HFF-Myc (cell line): Measurements from ENCODE around the gene TAF10.

ENCODE experiments used
- DNase-seq: peaks from one replicate; pipeline ENCODE4 v3.0.0-alpha.2; 2011; ENCODE audit warnings: low read depth; ENCODE audit errors: extremely low read depth
- H3K4me3 ChIP-seq: replicated peaks from 2 replicates; pipeline ENCODE4 v1.5.1; 2011; ENCODE audit warnings: low read depth, mild to moderate bottlenecking, control low read depth, low read length
- CTCF ChIP-seq: IDR thresholded peaks from 2 replicates; pipeline ENCODE4 v1.5.1; 2012; ENCODE audit warnings: mild to moderate bottlenecking, low read depth, low read length, control low read depth; ENCODE audit errors: missing control alignments

TAF10 gene

GRCh38 chr11:6583584-6583983 lies 28.4 kb downstream of the TAF10 start:
- no peak for TF ChIP-seq CTCF
- no peak overlapping the region for H3K4me3 ChIP-seq
- DNase-seq, result no peak

- H3K4me3 ChIP-seq, result no peak overlapping the region
- no peak for DNase-seq
- no peak for TF ChIP-seq CTCF
Observed at GRCh38 chr11:6579681-6580080, 32.3 kb downstream of the TAF10 start.

- no peak for TF ChIP-seq CTCF
- no peak overlapping the region for H3K4me3 ChIP-seq
- no peak for DNase-seq
Observed at GRCh38 chr11:6578134-6578533, 33.9 kb downstream of the TAF10 start.

GRCh38 chr11:6576471-6577373 lies 35.3 kb downstream of the TAF10 start:
- DNase-seq, result peak; percentile 83
- no peak overlapping the region for H3K4me3 ChIP-seq
- no peak for TF ChIP-seq CTCF

GRCh38 chr11:6574816-6575715 lies 37.0 kb downstream of the TAF10 start:
- no peak for TF ChIP-seq CTCF
- DNase-seq, result no peak
- H3K4me3 ChIP-seq, result no peak overlapping the region

GRCh38 chr11:6572215-6572614 lies 39.8 kb downstream of the TAF10 start:
- TF ChIP-seq CTCF, result no peak
- DNase-seq, result peak; percentile 16
- no peak overlapping the region for H3K4me3 ChIP-seq
